Measurements from ENCODE around the gene PDE6A. TPM values are rescaled to one million over a fixed set of nuclear protein-coding genes. Genes with fewer than 3 reads are reported as not detected.
A peak's percentile ranks its signal among the peaks of the same experiment; 100 is the strongest.

PDE6A gene
- total and polyA plus RNA-seq, 4 donors: 0.06 TPM; not detected in 3

- peak; percentile 95 for DNase-seq (ENCODE audit: low spot score)
- Histone ChIP-seq H3K27ac (ENCODE audit: low read depth in 1 of 2, low read length in 2 of 2) (peak within 1 kb of the TSS; percentile 46 to 47), H3K9ac (ENCODE audit: low read depth in 1 of 2, low read length in 2 of 2) (peak within 1 kb of the TSS; percentile 31 to 60), H3K27me3 (ENCODE audit: control insufficient read depth in 4 of 4, insufficient read depth in 4 of 4, low read length in 3 of 4) (no peaks in the 10 kb centered on the region), H3K9me3 (ENCODE audit: control insufficient read depth in 4 of 4, low read length in 3 of 4) (no peaks in the 10 kb centered on the region), H3K4me3 (ENCODE audit: low read depth in 1 of 3, low read length in 3 of 3) (peak within 1 kb of the TSS; percentile 65 to 68 (median 67)), H3K4me1 (ENCODE audit: control insufficient read depth in 4 of 4, insufficient read depth in 4 of 4, low read length in 3 of 4) (peaks cover 0 to 11% (median 6%) of the 10 kb centered on the region in 4 donors), H3K36me3 (ENCODE audit: control insufficient read depth in 4 of 4, insufficient read depth in 3 of 4, low read depth in 1 of 4, low read length in 3 of 4) (no peaks in the 10 kb centered on the region)
- WGBS: under 1% methylated on average over 84 of the region's 84 CpGs
- TF ChIP-seq RAD21 (IDR thresholded peaks at IDR 0.05) (peak in 1 of 2 donors; percentile 18), TAF1 (conservative IDR thresholded peaks at IDR 0.05) (peak; percentile 61), CTCF (IDR thresholded peaks at IDR 0.05; ENCODE audit: low read depth, low read length, missing input control) (no peak), NR2F2 (IDR thresholded peaks at IDR 0.05) (peak; percentile 23), YY1 (IDR thresholded peaks at IDR 0.05) (peak; percentile 81), HNF4A (conservative IDR thresholded peaks at IDR 0.05) (no peak), GABPA (IDR thresholded peaks at IDR 0.05 in 1 of 2, conservative IDR thresholded peaks at IDR 0.05 in 1 of 2) (peak in 1 of 2 donors; percentile 76), FOXA1 (IDR thresholded peaks at IDR 0.05) (peak; percentile 31), RXRA (IDR thresholded peaks at IDR 0.05) (peak in 1 of 2 donors; percentile 37), EGR1 (IDR thresholded peaks at IDR 0.05; ENCODE audit: low read depth in 2 of 2) (no peak), SP1 (IDR thresholded peaks at IDR 0.05) (peak; percentile 92), JUND (IDR thresholded peaks at IDR 0.05) (no peak), ATF3 (IDR thresholded peaks at IDR 0.05) (no peak), FOXA2 (IDR thresholded peaks at IDR 0.05) (peak; percentile 39)
- TF ChIP-seq, protein P1, sequence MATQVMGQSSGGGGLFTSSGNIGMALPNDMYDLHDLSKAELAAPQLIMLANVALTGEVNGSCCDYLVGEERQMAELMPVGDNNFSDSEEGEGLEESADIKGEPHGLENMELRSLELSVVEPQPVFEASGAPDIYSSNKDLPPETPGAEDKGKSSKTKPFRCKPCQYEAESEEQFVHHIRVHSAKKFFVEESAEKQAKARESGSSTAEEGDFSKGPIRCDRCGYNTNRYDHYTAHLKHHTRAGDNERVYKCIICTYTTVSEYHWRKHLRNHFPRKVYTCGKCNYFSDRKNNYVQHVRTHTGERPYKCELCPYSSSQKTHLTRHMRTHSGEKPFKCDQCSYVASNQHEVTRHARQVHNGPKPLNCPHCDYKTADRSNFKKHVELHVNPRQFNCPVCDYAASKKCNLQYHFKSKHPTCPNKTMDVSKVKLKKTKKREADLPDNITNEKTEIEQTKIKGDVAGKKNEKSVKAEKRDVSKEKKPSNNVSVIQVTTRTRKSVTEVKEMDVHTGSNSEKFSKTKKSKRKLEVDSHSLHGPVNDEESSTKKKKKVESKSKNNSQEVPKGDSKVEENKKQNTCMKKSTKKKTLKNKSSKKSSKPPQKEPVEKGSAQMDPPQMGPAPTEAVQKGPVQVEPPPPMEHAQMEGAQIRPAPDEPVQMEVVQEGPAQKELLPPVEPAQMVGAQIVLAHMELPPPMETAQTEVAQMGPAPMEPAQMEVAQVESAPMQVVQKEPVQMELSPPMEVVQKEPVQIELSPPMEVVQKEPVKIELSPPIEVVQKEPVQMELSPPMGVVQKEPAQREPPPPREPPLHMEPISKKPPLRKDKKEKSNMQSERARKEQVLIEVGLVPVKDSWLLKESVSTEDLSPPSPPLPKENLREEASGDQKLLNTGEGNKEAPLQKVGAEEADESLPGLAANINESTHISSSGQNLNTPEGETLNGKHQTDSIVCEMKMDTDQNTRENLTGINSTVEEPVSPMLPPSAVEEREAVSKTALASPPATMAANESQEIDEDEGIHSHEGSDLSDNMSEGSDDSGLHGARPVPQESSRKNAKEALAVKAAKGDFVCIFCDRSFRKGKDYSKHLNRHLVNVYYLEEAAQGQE (IDR thresholded peaks at IDR 0.05): peak; percentile 79
- TF ChIP-seq, protein P2, sequence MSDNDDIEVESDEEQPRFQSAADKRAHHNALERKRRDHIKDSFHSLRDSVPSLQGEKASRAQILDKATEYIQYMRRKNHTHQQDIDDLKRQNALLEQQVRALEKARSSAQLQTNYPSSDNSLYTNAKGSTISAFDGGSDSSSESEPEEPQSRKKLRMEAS (IDR thresholded peaks at IDR 0.05): peak; percentile 38
Measured at GRCh38 chr5:149960272-149961185, 15.9 kb upstream of the PDE6A start, which contains the start of gene SLC26A2. TSS of gene SLC26A2 (plus strand) at chr5:149960758. CDS start at chr5:149977653, 16,895 bp downstream.

All from liver (tissue), 9 donors.